UCSD-AML1 (cell line): ENCODE data around the gene CRIP1.

Experiments
- DNase-seq: peaks from one replicate; lab custom pipeline; 2025; ENCODE audit not compliant: unreplicated experiment; lab: John Stamatoyannopoulos, UW

The CRIP1 gene

GRCh38 chr14:105492031-105492970 is 5.6 kb downstream of the CRIP1 start:
- no peak for DNase-seq

GRCh38 chr14:105492971-105493871 is 6.5 kb downstream of the CRIP1 start:
- no peak for DNase-seq

- DNase-seq: no peak
Observed at GRCh38 chr14:105493921-105494605, 7.4 kb downstream of the CRIP1 start.

GRCh38 chr14:105494606-105494929 is 7.9 kb downstream of the CRIP1 start:
- DNase-seq: no peak

GRCh38 chr14:105495101-105495989 is 8.7 kb downstream of the CRIP1 start:
- no peak for DNase-seq

- no peak for DNase-seq
Observed at GRCh38 chr14:105495990-105496830, 9.5 kb downstream of the CRIP1 start.

DNA sequence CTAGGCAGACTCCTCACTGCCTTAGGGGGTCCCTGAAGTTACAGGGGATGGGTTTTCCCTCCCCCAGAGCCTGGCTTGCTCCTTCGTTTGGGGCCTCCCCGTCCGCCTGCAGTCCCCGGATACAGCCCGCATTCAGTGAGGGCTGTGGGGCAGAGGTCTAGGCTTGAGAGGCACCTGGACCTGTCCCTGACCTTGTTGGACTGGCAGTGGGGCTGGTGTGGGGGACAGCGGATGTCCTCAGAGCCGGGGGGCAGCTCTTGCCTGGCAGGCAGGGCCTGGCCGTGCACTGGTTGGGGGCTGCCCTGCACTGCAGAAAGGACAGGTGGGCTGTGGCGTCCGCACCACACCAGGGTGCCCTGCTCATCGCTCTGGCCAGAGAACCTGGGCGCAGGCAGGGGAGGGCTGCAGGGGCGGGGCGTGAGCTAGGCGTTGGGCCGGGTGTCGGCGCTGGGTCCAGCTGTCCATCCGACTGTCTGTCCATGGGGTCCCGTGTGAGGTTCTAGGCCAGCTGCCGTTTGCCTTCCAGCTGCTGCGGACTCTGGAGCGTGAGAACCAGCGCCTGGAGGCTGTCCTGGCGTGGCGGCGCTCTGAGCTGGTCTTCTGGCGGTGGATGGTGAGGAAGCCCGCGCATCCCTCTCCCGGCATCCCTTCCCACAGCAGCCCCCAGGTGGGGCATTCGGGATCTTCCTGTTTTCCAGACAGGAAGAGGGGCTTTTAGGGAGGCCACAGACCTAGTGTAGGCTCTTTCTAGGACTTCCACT is 10.3 kb downstream of the CRIP1 start:
- DNase-seq: no peak

- DNase-seq: no peak
Observed at GRCh38 chr14:105497671-105498429, 11.2 kb downstream of the CRIP1 start.

- no peak for DNase-seq
Observed at GRCh38 chr14:105498430-105499255, 12.0 kb downstream of the CRIP1 start.

DNA sequence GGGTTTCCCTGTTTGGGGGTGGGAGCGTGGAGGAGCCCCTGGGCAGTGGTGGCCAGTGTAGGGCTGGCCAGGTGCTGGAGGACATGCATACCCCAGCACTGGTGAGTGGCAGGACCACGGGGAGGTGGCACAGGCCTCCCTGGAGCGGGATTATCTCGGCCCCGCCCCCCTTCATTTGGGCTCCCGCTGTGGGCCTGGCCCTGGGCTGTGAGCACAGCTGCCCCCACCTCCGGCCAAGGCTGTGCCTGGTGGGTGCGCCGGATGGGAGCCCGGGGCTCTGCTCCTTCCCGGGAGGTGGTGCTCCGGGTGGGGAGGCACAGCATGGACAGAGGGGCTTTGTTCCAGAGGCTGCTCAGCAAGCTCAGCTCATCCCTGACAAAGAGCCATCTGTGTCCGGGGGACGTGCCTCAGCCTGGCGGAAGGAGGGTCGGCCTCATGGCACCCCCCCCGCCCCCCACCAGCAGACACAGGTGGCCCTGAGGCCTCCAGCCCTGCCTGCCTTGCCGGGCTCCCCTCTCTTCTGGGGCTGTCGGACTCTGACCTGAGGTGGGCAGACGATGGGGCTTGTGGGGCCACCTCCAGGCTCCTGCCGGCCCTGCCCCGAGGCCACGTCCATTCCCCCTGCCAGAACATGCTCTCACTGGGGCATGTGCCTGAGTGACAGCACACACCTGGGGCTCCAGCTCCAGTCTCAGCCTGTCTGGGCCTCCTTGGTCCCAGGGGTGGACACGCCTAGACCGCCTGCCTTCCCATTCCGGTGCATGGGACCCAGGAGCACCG is 12.8 kb downstream of the CRIP1 start:
- no peak for DNase-seq

DNA sequence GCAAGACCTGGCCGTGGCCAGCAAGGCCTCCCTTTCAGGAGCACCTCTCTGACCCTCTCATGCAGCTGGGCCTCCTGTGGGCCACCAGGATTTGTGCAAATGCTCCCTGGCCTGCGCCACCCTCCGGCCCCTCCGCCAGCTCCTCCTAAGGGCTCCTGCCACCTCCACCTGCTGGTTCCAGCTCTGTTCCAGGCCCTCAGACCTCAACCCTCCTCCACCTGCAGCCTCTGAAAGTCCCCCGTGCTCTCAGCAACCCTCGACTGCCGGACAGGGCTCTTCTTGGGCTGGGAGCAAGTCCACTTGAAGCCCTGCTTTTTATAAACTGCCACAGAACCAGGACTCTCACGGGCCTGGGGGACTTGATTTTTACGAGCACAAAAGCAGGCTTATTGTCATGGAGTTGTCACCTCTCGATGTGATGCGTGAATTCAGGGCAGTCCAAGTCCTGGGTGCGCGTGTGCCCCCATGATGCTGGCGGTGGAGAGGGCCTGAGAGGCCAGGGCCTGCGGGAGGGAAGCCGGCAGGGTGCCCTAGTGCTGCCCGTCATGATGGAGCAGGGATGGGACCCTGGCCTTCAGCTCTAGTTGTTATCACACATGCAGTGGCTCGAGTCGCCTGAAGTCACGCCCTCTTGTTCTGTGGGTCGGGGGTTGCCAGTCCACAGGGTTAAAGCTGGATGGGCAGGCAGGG is 13.5 kb downstream of the CRIP1 start:
- DNase-seq: no peak

DNA sequence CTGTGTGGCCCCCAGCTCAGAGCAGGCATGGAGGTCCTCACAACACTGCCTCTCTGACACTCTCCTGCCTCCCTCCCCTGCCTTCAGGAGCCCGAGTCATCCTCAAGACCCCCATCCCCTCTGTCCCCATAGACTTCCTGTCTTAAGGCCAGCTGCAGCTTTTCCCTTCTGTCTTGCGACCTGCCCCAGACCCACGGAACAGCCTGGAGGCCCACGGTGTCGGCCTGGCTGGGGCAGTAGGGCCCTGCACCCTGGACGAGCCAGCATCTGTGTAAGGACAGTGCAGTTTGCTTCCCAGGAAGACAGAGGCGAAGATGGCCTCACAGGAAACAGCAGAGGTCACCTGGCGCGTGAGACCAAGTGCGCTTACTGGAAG is 14.0 kb downstream of the CRIP1 start:
- DNase-seq: no peak

GRCh38 chr14:105501504-105502291 is 15.0 kb downstream of the CRIP1 start:
- DNase-seq: no peak

DNA sequence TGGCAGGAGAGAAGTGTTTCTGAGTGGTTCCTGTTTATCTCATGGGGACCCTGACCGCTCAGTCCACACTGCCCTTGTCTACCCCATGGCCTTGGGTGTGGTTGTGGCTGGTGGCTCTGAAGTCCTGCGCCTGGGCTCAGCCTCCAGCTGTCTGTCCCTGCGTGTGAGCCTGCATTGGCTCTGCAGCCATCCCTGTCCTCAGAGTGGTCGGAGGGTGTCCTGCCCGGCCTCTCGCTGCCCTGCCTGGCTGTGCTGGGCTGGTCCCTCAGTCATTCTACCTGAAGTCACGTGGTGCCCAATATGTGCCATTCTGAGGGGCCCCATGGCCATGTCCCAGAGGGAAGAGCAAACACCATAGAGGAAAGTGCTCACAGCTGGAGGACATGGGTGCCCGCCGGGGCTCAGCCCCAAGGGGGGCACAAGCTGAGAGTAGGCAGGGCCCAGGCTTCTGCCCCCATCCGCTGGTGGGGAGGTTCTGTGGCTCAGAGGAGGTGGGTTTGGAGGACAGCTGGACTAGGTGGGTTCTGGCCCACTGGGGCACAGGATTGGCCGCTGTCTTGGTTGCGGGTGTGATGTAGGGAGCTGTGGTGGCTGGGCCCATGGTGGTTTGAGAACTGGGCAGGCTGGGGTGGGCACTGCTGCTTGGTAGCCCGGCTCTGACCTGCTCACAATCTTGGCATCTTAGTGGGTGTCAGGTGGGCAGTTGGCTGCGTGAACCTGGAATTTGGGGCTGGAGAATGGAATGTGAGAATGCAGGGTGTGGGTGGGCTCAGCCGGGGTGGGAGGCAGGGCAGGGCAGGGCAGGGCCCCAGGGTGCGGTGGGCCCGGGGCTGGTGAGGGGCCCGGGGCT is 16.0 kb downstream of the CRIP1 start:
- no peak for DNase-seq
